Measurements from ENCODE around the gene MRPS9.

Gene MRPS9

DNA sequence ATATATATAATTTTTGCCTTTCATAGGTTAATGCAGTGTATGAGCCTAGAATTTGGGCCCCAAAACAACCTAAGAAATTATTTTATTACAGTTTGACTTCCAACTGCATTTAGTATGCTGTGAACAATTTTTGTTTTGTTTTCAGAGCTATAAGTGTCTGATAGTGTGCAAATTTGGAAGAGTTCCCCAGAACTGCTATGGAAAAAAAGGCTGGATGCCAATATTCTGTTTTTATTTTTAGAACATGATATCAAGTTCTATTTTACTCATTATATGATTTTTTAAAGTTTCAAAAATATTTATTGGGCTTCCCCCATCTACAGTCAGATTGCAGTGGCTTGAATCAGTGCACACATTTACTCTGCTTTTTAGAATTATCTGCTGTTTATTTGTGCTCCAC is 42.6 kb downstream of the MRPS9 start:
- no peak for DNase-seq

DNA sequence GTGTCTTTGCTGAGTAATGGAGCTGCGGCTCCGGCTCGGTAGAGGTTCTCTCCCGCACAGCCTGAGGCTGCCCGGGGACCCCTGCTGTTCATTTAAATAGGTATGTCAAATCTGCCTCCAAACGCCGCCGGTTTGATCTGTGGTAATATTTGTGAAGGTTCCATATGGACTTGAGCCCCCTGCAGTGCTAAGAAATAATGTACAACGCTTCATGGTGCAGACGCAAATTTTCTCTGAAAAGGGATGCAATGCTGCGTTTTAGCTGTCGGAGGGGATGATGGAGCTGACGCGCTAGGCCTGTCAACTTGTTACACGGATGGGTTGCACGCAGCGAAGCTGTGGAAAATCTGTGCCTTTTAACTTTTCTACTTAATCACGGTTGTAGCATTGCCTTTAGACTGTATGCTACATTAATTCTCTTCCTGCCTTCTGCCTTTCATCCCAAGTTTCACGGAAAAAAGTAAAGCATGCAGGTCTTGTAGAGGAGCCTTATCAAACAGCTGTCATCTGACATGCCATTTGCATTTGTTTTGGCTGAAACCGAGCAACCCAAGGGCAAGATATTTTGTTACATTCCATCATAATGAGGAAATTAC is 43.2 kb downstream of the MRPS9 start:
- DNase-seq: no peak

DNA sequence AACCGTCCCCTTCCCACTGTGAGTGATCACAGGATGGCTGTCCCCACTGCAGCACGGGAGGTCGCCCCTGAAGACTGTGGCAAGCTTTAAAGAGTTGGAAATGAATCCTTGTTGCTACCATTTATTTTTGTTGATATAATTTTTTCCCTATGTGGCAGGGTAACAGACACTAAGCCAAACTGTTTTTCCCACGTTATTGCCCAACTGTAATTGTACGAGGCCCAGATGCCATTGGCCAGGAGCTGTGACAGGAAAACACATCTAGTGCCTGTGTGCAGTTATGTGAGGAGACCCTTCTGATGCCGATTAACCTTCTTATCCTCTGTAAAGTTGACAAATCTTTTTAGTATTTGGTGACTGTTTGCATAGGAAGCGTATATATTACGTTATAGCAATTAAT is 44.2 kb downstream of the MRPS9 start:
- no peak for DNase-seq

DNA sequence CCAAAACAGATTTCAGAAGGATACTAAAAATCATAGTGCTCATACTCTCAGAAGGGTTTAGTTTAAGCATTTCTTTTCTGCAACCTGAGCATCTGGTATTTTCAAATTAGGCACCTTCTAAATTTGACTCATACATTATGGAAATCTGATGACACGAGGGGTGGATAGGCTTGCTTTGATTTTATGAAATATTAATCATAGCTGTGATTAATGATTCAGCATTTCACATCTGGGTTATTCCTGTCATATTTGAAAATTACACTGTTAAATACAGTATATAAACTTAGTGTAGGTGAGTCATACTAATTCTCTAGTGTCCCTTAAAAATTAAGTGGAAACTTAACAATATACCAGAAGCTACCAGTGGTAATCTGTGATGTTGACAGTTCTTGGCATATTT is 47.7 kb downstream of the MRPS9 start:
- DNase-seq: no peak

DNA sequence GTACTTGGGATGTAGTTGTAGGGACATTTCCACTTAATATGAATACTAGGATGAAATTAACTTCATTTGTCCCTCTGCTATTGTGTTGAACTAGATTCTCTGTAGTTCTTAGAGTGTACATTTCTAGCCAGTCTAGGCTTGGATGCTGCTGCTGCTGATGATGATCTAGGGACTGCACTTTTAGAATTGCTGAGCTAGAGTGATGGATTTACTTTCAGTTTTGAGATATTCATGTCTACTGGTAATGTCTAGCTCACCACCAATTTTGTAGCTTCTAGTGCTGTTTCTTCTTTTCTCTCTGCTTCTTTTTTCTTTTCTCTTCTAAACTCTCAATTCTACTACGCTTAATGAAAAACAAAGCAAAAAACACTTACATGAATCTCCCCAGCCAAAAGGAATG is 49.4 kb downstream of the MRPS9 start:
- DNase-seq: no peak

DNA sequence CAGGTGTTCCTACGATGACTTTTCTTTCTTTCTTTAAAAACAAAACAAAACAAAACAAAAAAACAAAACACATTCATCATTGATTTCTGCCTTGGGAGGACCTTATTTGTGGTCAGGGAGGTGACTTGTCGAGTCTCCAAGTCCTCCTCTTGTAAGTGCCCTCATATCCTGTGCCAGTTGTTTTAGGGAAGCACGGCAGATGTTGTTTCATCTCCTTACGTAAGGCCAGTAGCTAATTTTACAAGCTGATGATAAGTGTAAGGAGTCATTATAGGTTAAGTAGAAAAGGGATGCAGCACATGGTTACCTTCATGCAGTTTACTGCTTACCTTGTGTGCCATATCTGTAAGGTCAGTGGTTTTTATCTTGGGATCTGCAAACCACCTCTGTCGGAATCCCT is 52.2 kb downstream of the MRPS9 start:
- DNase-seq: no peak

DNA sequence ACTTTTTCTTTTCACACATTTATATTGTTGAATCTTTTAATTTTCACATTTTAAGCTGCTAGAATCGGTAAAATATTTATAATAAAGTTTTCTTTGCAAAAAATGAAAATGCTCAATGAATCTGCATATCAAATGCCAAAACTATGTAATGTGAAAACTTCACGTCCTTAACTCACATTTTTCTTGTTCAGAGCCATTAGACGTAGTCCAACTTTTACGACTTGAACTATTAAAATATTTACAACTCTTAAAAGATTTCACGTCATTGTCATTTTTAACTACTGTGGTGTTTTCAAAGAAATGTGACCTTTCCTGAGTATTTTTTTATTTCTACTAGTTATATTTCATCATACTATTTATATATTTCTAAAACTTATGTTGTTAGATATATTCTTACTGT is 54.9 kb downstream of the MRPS9 start:
- no peak for DNase-seq

DNA sequence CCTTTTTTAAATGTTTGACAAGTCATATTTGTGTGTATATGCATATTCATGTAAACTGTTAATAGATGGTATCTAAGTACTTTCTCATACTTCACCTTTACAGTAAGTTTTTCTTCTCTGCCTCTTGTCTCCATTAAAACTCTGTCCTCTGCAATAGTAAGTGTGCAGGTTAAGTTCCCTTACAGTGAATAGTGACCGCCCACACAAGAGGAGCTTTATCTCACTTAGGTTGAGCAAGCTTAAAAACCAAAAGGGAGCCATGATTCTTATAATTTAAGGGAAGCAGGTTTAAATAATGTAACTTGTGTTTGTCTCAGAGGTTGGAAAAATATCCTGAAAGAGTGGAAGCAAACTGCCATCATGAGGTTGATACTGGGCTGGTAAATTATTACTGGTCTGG is 61.3 kb downstream of the MRPS9 start:
- DNase-seq: no peak

DNA sequence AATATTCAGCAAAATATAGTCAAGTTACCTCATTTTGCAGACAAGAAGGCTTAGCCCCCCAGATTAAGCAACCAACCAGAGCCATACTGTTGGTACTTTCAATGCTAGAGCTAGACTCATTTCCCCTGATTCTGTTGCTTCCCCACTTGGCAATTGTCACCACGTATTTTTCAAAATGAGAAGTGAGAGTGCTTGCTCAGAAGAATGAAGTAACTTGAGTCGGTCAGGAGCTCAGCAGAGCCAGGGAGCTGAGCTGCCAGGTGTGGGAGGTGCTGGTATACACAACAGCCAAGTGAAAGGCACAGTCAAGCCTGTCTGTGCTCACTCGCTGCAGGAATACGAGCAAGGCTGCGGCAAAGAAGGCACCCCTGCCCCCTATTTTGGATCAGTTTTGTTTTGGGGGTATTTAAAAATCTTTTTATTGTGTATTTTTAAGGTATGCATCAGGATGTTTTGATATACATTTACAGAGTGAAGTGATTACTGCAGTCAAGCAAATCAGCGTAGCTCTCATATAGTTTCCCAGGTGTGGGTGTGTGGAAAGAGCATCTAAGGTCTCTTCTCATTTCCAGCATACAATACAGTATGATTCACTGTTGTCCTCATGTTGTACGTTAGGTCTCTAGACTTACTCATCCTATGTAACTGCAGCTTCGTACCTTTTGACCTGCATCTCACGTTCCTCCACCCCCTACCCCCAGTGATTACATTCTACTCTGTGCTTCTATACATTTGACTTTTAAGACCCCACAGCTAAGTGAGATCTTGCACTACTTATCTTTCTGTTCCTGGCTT is 62.4 kb downstream of the MRPS9 start:
- DNase-seq: no peak

DNA sequence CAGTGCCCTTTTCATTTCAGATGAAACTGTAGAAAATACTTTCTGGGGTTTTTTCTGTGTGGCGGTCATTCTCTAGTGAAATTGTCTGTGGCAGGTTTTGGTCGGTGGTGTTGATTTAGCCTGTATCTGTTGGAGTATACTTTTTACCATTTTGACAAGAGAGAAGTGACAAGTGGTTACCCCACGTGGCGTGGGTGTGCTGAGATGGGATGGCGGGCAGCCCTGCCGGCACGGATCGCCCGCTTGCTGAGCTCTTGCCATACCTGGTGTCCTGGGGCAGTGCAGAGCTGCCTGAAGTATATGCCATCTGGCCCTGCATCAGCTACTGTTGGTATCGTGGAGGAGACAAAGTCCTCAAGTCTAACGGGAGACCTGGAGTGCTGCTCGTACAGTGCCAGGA is 64.1 kb downstream of the MRPS9 start:
- no peak for DNase-seq

DNA sequence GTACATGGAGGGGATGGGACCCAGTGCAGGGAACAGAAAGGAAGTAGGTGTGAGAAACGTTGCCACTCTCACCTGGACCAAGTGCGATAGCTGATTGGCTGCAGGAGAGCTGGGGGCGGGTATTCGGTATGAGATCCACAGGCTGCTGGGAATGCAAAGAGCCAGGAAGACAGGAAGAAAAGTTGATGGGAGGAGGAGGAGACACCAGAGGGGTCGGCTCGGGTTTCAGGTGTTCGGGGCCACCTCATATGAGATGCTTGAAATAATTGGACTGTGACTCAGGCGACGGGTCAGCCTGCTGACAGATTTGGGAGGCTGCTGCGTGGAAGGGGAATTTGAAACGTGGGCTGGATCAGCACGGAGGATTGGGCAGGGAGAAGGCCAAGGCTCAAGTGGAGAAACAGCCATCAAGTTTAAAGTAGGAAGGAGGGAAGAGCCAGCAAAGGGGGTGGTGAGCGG is 65.1 kb downstream of the MRPS9 start:
- no peak for DNase-seq

DNA sequence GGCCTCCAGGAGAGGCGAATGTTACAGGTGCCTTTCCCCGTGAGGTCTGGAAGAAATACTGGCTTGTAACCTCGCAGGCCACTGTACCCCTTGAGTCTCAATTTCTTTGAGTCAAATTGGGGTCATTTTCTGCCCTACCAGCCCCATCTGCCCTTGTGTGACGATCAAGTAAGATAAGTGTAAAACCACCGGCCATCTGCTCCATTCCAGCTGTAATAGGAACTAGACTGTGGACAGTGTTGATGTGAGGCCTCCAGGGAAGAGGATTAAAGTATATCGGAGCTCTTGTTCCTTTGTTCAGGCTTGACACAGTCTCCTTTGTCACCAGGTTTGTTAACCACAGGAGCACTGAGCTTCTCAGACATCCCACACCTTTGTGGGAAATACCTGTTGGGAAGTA is 65.6 kb downstream of the MRPS9 start:
- DNase-seq: no peak

DNA sequence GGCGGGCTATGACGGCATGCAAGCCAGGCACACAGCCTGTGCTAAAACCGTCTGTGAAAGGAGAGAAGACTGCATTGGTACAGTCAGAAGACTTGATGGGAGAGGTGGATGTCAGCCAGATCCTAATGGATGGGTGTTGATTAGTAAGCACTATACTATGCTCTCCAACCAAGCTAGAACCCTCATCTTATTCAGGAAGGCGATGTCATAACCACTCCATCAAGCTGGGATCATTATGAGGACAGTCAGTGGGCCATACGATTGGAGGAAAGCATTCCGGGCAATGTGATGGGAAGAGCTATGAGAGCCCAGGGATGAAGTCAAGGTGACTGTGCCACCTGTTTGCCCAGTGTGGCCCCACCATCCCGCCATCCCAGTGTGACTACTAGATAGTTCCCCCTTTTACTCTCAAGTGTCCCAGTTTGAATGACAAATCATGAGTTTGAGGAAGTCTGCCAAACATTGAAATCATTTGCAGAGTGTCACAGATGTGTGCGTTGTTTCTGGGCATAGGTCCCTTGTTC is 66.4 kb downstream of the MRPS9 start:
- DNase-seq: no peak

DNA sequence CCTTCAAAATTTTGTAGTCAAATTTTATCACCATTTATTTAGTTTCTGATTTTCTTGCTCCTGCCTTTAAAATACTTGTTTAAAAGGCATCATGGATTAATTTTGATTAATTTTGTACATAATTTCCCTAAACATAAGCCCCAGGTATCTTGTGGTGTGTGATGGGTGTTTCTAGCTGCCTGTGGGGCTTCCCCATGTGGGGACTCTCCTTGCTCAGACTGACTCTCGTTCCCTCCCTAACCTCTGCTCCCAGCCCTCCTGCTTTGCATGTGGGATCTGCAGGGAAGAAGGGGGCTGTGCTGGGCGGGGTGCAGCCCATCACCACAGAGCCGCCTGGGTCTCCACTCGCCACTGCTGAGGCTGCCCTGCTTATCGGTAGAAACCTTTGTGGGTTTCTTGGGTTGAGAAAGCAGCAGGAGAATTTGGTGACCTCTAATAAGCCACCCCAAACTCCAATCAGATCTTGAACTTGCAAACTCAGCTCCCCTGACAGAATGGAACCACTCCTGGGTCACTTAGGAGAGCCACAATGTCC is 72.5 kb downstream of the MRPS9 start:
- no peak for DNase-seq

DNA sequence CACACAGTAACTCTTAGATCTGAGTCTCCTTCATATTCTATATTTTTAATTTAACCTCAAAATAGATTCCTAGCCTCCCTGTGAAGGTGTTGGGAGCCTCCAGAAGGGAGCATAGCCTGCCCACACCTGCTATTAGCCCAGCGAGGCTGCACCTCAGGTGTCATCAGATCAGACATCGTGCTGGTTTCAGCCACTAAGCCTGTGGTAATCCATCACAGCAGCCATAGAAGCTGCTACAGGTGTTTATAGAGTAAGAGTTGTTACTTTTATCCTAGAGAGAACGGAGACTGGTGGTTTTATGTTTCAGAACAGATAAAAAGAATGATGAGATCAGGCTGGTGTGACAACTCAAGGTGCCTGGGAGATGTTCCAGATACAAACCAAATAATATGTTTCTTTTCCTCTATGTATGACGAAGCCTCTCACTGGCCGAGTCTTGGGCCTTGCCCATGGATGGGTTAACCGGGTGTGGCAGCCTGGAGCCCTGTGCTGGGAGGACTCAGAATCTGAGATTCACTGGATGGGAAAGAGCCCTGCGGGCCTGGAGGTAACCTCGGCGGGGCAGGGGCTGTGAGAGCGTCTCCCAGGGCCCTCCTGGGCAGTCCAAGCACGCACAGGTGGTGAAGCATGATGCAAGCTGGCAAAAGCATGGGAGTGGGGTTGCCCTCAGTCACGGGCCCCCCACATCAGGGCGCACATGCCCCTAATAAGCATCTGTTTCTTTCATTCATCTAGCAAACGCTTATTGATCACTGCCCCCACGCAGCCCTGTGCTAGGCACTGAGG is 73.7 kb downstream of the MRPS9 start:
- DNase-seq: no peak

DNA sequence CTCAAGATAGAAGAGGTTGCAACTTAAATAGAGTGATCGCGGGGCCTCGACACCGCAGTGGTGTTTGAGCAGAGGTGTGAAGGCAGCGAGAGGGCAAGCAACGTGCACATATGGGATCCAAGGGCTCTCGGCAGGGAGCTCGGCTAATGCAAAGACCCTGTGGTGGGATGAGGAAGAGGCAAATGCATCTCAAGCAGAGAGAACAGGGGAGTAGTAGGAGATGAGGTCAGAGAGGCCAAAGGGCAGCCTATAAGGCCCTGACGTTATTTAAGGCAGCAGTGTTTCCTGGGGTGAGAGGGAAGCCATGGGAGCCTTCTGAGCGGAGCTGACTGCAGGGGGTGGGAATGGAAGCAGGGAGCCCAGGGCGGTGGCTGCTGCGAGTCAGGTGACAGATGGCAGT is 74.5 kb downstream of the MRPS9 start:
- DNase-seq: no peak

DNA sequence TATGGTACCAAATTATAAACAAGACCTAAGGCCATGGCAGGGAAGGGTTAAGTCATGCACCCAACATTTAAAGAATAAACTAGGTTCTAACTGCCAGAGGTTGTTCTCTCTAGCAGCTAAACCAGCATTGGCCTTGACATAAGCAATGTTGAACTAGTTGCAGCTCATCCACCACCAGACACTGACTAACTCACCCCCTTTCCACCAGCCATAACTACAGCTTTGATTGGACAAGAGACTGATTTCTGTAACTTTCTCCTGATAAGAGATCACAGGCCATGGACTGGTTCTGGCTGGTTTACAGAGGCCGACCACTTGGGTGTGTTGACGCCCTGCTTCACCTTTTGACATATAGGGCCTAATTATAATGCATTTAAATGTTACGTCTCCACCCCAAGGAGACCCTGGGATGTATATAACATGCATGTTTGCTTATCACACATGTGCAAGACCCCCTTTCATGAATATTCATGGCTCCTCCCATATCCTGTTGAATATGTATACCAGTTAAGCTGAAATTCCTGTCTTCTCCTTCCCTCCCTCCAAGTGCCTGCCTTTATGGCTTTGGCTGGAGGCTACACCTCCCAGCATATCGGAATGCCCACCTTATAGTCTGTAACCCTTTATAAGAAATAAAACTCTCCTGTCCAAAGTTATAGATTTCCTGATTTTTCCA is 75.9 kb downstream of the MRPS9 start:
- DNase-seq: no peak

DNA sequence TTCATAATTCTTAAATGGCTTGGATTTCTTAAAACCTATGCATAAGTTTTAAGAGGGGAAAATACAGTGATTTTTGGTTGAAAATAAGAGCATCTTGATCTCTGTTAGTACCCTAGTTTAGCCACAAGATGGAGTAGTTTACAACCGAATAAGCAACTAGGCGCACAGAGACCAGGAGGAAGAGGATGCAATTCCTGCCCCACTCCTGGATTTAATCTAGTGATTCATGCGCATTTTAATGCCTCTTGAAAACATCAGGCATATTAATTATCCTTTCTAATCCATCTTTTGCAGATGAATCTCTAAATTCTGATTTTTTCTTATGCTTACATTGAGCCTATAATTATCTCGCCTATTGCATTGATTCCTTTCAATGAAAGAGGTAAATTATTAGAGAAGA is 76.7 kb downstream of the MRPS9 start:
- no peak for DNase-seq

DNA sequence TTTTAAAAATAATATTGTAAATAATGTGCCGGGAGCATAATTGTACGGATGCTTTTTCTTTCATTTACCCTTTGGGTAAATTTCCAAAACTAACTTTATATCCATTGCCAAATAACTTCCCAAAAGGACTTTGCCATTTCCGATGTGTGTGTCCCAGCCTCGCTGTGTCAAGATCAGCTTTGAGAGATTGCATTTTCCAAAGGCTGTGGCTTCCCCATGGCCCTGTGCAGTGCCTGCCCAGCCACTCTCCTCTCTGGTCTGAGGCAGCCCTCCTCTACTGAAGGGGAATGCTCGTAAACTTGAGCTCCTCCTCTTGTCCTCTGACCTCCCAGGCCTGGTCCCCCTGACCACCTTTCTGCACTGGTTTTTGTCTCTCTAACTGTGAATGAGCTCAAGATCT is 78.5 kb downstream of the MRPS9 start:
- DNase-seq: no peak

DNA sequence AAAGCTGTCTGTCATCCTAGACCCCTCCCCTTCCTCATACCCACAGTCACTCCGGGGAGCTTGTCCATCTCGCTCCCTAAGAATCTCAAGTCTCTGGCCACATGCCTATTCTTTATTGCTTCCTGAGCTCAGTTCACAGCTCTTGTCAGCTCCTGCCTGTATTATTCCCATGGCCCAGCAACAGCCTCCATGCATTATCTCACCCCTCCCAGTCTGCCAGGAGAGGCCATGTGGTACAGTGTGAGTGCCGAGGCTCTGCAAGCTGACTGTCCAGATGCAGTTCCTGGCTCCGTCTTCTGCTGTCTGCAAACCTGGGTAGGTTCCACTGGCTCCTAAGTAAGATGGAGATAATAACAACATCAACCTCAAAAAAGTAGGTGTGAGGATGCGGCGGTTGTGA is 79.7 kb downstream of the MRPS9 start:
- no peak for DNase-seq

DNA sequence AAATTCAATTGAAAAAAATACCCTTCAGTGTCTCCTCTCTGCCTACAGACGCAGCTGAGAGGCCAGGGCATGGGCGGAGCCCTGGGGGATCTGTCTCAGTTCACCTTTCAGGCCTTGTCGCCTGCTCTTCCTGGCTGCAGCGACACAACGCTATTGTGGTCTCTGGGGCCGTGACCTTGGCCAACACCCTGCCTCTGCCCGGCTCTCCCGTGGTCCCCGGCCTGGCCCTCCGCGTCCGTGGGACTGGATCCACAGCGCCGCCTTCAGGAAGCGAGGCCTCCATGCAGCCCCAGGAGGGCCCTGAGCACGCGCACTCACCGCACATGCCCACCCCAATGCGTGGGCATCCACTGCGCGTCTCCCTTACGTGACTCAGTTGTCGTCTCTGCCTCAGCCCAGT is 81.1 kb downstream of the MRPS9 start:
- DNase-seq: no peak

DNA sequence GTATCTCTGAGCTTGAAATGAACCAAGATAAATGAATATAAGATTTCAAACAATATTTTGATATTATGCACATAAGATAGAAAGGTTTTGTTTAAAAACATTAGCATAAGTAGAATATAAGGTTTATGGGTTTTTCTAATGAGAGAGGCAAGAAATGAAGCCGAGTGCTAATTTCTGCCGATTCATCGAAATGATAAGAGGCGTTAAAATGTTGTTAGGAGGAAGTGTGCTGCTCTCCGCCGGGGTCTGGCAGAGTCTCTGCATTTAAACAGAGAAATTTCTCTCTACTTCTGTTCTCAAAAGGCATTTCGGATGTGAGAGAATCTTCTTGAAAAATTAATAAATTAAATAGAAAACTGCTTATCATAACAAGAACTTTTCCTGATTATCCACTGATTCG is 83.6 kb downstream of the MRPS9 start:
- no peak for DNase-seq

DNA sequence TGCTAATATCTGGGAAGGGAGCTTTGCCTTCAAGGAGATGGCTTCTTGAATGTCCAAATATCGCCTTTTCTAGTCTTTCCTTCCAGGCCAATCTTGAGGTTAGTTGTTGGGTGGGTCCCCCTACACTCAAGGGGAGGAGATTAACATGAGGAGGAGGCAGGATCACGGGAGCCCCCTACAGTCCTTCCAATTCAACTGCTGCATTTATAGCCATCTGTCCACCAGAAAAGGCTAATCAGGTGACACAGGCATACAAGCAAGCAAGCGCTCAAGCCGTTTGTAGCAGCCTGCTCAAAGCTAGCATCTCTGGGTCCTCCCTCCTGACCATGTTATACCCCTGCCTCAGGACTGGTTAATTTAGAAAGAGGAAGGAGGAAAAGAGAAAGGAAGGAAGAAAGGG is 87.6 kb downstream of the MRPS9 start:
- no peak for DNase-seq

Measured in DMS79 (cell line).